Liver (tissue), 3 donors: ENCODE measurements around the gene STAG2.

ENCODE experiments used
- EGR1 ChIP-seq, 2 donors: IDR thresholded peaks; 2 replicates each; pipeline ENCODE4 v1.6.1; 2016 to 2018; ENCODE audit warnings: antibody characterized with exemption in 2 of 2, low read depth in 2 of 2
- RAD21 ChIP-seq, 2 donors: IDR thresholded peaks; 2 replicates each; pipeline ENCODE4 v1.6.1; 2016; ENCODE audit warnings: antibody characterized with exemption in 2 of 2, mild to moderate bottlenecking in 2 of 2
- TAF1 ChIP-seq: conservative IDR thresholded peaks from 2 replicates; pipeline ENCODE4 v1.6.1; 2016; ENCODE audit warnings: antibody characterized with exemption, mild to moderate bottlenecking
- TF ChIP-seq, protein P1 (sequence below): fragments of 150-350 bp; IDR thresholded peaks from 2 replicates; pipeline ENCODE4 v1.5.1; 2017; ENCODE audit warnings: improper control_type of control experiment, low read depth, low read length; ENCODE audit not compliant: missing input control
- TF ChIP-seq, protein P2 (sequence below): IDR thresholded peaks from 2 replicates; pipeline ENCODE4 v1.6.1; 2016; ENCODE audit warnings: antibody characterized with exemption, mild to moderate bottlenecking
- TF ChIP-seq, protein P3 (sequence below): IDR thresholded peaks from 2 replicates; pipeline ENCODE4 v1.6.1; 2016; ENCODE audit warnings: antibody characterized with exemption
- donor health status: healthy.
- donor health status: healthy.

DNA sequence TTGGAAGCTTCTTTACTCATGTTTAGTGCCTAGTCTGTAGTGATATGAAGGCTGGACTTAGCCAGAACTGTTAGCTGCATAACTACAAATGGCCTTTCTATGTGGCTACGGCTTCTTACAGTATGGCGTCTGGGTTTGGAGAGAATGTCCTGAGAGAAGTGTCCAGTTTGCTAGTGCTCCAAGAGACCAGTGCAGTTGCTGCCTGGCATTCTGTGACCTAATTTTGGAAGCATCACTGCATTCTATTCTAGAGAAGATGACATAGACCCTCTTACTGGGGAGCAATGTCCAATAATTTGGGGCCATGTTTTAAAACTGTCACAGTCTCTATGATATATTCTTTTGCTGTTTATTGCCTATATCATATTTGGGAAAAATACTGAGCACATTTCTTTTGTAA, 74.2 kb downstream of the STAG2 start:
- TF ChIP-seq, protein P1, sequence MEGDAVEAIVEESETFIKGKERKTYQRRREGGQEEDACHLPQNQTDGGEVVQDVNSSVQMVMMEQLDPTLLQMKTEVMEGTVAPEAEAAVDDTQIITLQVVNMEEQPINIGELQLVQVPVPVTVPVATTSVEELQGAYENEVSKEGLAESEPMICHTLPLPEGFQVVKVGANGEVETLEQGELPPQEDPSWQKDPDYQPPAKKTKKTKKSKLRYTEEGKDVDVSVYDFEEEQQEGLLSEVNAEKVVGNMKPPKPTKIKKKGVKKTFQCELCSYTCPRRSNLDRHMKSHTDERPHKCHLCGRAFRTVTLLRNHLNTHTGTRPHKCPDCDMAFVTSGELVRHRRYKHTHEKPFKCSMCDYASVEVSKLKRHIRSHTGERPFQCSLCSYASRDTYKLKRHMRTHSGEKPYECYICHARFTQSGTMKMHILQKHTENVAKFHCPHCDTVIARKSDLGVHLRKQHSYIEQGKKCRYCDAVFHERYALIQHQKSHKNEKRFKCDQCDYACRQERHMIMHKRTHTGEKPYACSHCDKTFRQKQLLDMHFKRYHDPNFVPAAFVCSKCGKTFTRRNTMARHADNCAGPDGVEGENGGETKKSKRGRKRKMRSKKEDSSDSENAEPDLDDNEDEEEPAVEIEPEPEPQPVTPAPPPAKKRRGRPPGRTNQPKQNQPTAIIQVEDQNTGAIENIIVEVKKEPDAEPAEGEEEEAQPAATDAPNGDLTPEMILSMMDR = no peak
- TF ChIP-seq TAF1 (no peak), RAD21 (IDR thresholded peaks at IDR 0.05) (no peak), EGR1 (IDR thresholded peaks at IDR 0.05; ENCODE audit: low read depth in 2 of 2) (no peak)
- TF ChIP-seq, protein P2, sequence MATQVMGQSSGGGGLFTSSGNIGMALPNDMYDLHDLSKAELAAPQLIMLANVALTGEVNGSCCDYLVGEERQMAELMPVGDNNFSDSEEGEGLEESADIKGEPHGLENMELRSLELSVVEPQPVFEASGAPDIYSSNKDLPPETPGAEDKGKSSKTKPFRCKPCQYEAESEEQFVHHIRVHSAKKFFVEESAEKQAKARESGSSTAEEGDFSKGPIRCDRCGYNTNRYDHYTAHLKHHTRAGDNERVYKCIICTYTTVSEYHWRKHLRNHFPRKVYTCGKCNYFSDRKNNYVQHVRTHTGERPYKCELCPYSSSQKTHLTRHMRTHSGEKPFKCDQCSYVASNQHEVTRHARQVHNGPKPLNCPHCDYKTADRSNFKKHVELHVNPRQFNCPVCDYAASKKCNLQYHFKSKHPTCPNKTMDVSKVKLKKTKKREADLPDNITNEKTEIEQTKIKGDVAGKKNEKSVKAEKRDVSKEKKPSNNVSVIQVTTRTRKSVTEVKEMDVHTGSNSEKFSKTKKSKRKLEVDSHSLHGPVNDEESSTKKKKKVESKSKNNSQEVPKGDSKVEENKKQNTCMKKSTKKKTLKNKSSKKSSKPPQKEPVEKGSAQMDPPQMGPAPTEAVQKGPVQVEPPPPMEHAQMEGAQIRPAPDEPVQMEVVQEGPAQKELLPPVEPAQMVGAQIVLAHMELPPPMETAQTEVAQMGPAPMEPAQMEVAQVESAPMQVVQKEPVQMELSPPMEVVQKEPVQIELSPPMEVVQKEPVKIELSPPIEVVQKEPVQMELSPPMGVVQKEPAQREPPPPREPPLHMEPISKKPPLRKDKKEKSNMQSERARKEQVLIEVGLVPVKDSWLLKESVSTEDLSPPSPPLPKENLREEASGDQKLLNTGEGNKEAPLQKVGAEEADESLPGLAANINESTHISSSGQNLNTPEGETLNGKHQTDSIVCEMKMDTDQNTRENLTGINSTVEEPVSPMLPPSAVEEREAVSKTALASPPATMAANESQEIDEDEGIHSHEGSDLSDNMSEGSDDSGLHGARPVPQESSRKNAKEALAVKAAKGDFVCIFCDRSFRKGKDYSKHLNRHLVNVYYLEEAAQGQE = no peak
- TF ChIP-seq, protein P3, sequence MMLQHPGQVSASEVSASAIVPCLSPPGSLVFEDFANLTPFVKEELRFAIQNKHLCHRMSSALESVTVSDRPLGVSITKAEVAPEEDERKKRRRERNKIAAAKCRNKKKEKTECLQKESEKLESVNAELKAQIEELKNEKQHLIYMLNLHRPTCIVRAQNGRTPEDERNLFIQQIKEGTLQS = no peak
